Neural crest cell (in vitro differentiated cells): Measurements from ENCODE around the gene TK1. TPM values are rescaled to one million over a fixed set of nuclear protein-coding genes. Genes with fewer than 3 reads are reported as not detected.

ENCODE experiments used
- DNase-seq: peaks from one replicate; pipeline ENCODE4 v3.0.0; 2021; ENCODE audit warnings: low read depth, mixed read lengths, low spot score
- H3K27ac Mint-ChIP-seq: one replicate; pipeline ENCODE4 v1.8.0; 2021; ENCODE audit warnings: mild to moderate bottlenecking, mixed read lengths; ENCODE audit not compliant: unreplicated experiment
- H3K27me3 Mint-ChIP-seq: 2 replicates; pipeline ENCODE4 v1.8.0; 2021; ENCODE audit warnings: low read depth, mild to moderate bottlenecking, mixed read lengths
- H3K36me3 Mint-ChIP-seq: 2 replicates; pipeline ENCODE4 v1.8.0; 2021; ENCODE audit warnings: low read depth, mild to moderate bottlenecking, mixed read lengths
- H3K4me1 Mint-ChIP-seq: 2 replicates; pipeline ENCODE4 v1.8.0; 2021; ENCODE audit warnings: mixed read lengths
- H3K4me3 Mint-ChIP-seq: one replicate; pipeline ENCODE4 v1.8.0; 2021; ENCODE audit warnings: mild to moderate bottlenecking, mixed read lengths
- H3K9me3 Mint-ChIP-seq: 2 replicates; pipeline ENCODE4 v1.8.0; 2021; ENCODE audit warnings: mixed read lengths
- total RNA-seq: library from RNA; stranded (reverse); gene quantifications from 2 replicates; pipeline ENCODE4 v1.2.1, GENCODE V29; 2021
- TF ChIP-seq, protein P1 (sequence below): fragments of 200-600 bp; sonication (generic); conservative IDR thresholded peaks from 2 replicates; pipeline ENCODE4 v1.5.0; 2021; ENCODE audit warnings: antibody characterized with exemption, mild to moderate bottlenecking

TK1 gene
- total RNA-seq, 1 donor from 2014 or later: 53.9 TPM

DNA sequence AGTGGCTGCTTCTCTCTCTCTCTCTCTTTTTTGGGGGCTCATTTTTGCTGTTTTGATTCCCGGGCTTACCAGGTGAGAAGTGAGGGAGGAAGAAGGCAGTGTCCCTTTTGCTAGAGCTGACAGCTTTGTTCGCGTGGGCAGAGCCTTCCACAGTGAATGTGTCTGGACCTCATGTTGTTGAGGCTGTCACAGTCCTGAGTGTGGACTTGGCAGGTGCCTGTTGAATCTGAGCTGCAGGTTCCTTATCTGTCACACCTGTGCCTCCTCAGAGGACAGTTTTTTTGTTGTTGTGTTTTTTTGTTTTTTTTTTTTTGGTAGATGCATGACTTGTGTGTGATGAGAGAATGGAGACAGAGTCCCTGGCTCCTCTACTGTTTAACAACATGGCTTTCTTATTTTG is 36.9 kb upstream of the TK1 start:
- H3K36me3 Mint-ChIP-seq: peaks cover 8% of the 10 kb centered on the region
- no peak overlapping the region for H3K4me3 Mint-ChIP-seq
- H3K27me3 Mint-ChIP-seq: peaks cover 4% of the 10 kb centered on the region
- no peak for DNase-seq
- peaks cover 8% of the 10 kb centered on the region for H3K4me1 Mint-ChIP-seq
- TF ChIP-seq, protein P1, sequence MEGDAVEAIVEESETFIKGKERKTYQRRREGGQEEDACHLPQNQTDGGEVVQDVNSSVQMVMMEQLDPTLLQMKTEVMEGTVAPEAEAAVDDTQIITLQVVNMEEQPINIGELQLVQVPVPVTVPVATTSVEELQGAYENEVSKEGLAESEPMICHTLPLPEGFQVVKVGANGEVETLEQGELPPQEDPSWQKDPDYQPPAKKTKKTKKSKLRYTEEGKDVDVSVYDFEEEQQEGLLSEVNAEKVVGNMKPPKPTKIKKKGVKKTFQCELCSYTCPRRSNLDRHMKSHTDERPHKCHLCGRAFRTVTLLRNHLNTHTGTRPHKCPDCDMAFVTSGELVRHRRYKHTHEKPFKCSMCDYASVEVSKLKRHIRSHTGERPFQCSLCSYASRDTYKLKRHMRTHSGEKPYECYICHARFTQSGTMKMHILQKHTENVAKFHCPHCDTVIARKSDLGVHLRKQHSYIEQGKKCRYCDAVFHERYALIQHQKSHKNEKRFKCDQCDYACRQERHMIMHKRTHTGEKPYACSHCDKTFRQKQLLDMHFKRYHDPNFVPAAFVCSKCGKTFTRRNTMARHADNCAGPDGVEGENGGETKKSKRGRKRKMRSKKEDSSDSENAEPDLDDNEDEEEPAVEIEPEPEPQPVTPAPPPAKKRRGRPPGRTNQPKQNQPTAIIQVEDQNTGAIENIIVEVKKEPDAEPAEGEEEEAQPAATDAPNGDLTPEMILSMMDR: no peak
- no peak overlapping the region for H3K27ac Mint-ChIP-seq
- H3K9me3 Mint-ChIP-seq: no peaks in the 10 kb centered on the region

DNA sequence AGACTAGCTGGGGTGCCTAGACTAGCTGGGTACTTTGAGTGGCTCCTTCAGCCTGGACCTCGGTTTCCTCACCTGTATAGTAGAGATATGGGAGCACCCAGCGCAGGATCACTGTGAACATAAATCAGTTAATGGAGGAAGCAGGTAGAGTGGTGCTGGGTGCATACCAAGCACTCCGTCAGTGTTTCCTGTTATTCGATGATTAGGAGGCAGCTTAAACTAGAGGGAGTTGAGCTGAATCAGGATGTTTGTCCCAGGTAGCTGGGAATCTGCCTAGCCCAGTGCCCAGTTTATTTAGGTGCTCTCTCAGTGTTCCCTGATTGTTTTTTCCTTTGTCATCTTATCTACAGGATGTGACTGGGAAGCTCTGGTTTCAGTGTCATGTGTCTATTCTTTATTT is 36.2 kb upstream of the TK1 start:
- H3K4me3 Mint-ChIP-seq: no peak overlapping the region
- no peaks in the 10 kb centered on the region for H3K9me3 Mint-ChIP-seq
- H3K36me3 Mint-ChIP-seq: peaks cover 10% of the 10 kb centered on the region

DNA sequence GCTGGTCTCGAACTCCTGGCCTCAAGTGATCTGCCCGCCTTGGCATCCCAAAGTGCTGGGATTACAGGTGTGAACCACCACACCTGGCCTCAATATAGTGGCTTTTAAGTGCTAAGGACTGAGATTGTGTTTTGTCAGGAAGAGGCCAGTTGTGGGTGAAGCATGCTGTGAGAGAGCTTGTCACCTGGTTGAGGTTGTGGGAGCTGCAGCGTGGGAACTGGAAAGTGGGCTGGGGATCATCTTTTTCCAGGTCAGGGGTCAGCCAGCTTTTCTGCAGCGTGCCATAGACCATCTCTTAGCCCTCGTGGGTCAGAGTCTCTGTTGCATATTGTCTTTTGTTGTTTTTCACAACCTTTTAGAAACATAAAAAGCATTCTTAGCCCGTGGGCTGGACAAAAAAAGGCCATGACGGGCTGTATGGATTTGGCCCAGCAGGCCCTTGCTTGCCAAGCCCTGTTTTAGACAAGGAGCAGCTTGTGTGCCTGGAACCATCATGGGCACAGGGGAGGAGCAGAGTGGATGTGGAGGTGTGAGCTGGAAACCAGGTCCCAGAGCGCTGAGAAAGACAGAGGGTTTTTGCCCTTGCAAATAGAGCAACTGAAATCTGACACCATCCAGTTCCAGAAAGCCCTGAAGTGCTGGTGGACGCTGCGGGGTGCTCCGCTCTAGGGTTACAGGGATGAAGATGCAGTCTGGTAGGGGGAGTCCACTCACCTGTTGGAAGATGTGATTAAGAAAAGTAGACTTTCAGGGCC is 32.7 kb upstream of the TK1 start:
- Mint-ChIP-seq H3K4me1 (peaks cover 24% of the 10 kb centered on the region), H3K27me3 (no peaks in the 10 kb centered on the region), H3K36me3 (peaks cover 16% of the 10 kb centered on the region), H3K4me3 (peak overlapping the region; percentile 27), H3K9me3 (no peaks in the 10 kb centered on the region), H3K27ac (peak overlapping the region; percentile 19)
- no peak for DNase-seq
- TF ChIP-seq, protein P1: no peak

More for the DNA sequence above, 36.2 kb upstream of the TK1 start:
- Mint-ChIP-seq H3K27me3 (no peaks in the 10 kb centered on the region), H3K27ac (no peak overlapping the region), H3K4me1 (peaks cover 8% of the 10 kb centered on the region)
- DNase-seq: no peak
- TF ChIP-seq, protein P1: no peak

DNA sequence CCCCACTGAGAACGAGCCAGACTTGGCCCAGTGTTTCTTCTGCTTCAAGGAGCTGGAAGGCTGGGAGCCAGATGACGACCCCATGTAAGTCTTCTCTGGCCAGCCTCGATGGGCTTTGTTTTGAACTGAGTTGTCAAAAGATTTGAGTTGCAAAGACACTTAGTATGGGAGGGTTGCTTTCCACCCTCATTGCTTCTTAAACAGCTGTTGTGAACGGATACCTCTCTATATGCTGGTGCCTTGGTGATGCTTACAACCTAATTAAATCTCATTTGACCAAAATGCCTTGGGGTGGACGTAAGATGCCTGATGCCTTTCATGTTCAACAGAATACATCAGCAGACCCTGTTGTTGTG is 27.8 kb upstream of the TK1 start:
- no peak for DNase-seq
- no peaks in the 10 kb centered on the region for H3K27me3 Mint-ChIP-seq
- H3K9me3 Mint-ChIP-seq: no peaks in the 10 kb centered on the region
- TF ChIP-seq, protein P1: no peak
- peak overlapping the region; percentile 98 for H3K27ac Mint-ChIP-seq
- H3K4me1 Mint-ChIP-seq: peaks cover 22% of the 10 kb centered on the region
- peak overlapping the region; percentile 98 for H3K4me3 Mint-ChIP-seq
- peaks cover 13% of the 10 kb centered on the region for H3K36me3 Mint-ChIP-seq

DNA sequence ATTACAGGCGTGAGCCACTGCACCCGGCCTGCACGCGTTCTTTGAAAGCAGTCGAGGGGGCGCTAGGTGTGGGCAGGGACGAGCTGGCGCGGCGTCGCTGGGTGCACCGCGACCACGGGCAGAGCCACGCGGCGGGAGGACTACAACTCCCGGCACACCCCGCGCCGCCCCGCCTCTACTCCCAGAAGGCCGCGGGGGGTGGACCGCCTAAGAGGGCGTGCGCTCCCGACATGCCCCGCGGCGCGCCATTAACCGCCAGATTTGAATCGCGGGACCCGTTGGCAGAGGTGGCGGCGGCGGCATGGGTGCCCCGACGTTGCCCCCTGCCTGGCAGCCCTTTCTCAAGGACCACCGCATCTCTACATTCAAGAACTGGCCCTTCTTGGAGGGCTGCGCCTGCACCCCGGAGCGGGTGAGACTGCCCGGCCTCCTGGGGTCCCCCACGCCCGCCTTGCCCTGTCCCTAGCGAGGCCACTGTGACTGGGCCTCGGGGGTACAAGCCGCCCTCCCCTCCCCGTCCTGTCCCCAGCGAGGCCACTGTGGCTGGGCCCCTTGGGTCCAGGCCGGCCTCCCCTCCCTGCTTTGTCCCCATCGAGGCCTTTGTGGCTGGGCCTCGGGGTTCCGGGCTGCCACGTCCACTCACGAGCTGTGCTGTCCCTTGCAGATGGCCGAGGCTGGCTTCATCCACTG is 27.3 kb upstream of the TK1 start, which contains the start of gene BIRC5:
Gene BIRC5 (plus strand): TSS at position 238 of the 690 bp plus-strand sequence. CDS start 64 bp downstream, at position 302.
- Mint-ChIP-seq H3K4me1 (peaks cover 17% of the 10 kb centered on the region), H3K27ac (peak within 1 kb of the TSS; percentile 98), H3K36me3 (peaks cover 9% of the 10 kb centered on the region), H3K4me3 (peak within 1 kb of the TSS; percentile 98), H3K27me3 (no peaks in the 10 kb centered on the region), H3K9me3 (no peaks in the 10 kb centered on the region)
- DNase-seq: peak; percentile 91
- TF ChIP-seq, protein P1: no peak
